Endothelial cell of umbilical vein (primary cell): ENCODE measurements around the gene YBX1.

Experiments used
- CTCF ChIP-seq, 2 donors: IDR thresholded peaks; 1 replicate in 1 of 2; 2 replicates in 1 of 2; pipeline ENCODE4 v1.5.1; 2011; ENCODE audit warnings: low read length in 2 of 2, mild to moderate bottlenecking in 2 of 2, moderate library complexity in 2 of 2, control low read depth in 1 of 2, inconsistent platforms in 1 of 2, low read depth in 1 of 2; ENCODE audit not compliant: insufficient read depth in 1 of 2; ENCODE audit errors: extremely low read depth in 1 of 2
- EZH2 ChIP-seq: IDR thresholded peaks from 2 replicates; pipeline ENCODE4 v1.6.1; 2012; ENCODE audit warnings: borderline replicate concordance, low read depth, mild to moderate bottlenecking, moderate library complexity, low read length, inconsistent platforms; ENCODE audit not compliant: severe bottlenecking
- GATA2 ChIP-seq: IDR thresholded peaks from 2 replicates; pipeline ENCODE4 v1.7.0; 2011; ENCODE audit warnings: low read depth, mild to moderate bottlenecking, moderate library complexity, mixed read lengths, low read length; ENCODE audit not compliant: insufficient read length, insufficient read depth
- POLR2A ChIP-seq: IDR thresholded peaks from 2 replicates; pipeline ENCODE4 v1.6.1; 2012; ENCODE audit warnings: low read depth, mild to moderate bottlenecking, control low read depth, low read length
- POLR2AphosphoS5 ChIP-seq: IDR thresholded peaks from 2 replicates; pipeline ENCODE4 v1.6.1; 2012; ENCODE audit warnings: low read depth, mild to moderate bottlenecking, control low read depth, low read length, moderate library complexity; ENCODE audit not compliant: insufficient read depth

DNA sequence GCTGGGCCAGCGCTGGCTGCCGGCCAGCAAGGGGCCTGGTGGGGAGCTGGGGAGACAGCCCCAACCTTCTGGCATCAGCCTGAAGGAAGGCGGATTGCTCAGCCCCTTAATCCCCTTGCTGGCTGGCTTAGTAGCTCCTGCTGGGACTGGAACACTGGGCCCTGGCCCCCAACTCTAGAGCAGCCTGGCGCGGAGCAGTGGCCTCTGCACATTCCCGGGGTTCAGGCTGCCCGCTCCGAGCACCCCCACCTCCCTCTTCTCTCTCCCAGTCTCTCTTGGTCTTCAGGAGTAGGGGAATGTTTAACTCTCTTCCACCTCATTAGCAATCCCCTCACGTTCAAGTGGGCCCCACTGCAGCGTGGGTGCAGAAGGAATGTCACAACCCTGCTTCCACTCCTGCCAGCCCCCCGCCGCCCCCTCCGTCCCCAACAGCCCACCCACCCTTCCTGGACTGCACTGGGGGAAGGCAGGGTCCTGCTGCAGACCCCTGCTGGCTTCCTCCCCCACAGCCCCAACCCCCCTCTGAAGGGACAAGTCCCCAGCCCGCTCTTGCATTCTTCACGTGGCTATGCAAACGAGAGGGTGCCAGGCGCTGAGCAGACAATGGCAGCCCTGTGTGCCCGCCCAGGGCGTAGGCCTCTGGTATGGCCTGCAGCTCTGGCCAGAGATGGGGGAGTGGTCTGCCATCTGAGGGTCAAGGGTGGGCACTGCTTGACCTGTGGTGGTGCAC, 58.8 kb downstream of the YBX1 start:
- TF ChIP-seq POLR2AphosphoS5 (no peak), CTCF (IDR thresholded peaks at IDR 0.05; ENCODE audit: extremely low read depth in 1 of 2, insufficient read depth in 1 of 2, low read depth in 1 of 2, low read length in 2 of 2) (no peak), EZH2 (no peak), POLR2A (no peak), GATA2 (no peak)
